Esophagus muscularis mucosa (tissue), 4 donors: ENCODE data around the gene ZC3HAV1. TPM values are rescaled to one million over a fixed set of nuclear protein-coding genes. Genes with fewer than 3 reads are reported as not detected.
"Not testable (repeated sequence)": the region's sequence is repeated elsewhere in the genome, so short reads cannot be mapped to it uniquely, and the experiment has no call there.

Experiments used
- DNase-seq: peaks from one replicate; pipeline ENCODE4 v3.0.0-alpha.2; 2017; ENCODE audit errors: extremely low spot score
- H3K27ac ChIP-seq, 4 donors: fragments of 200-600 bp; sonication (generic); replicated peaks in 1 of 4; 1 replicate in 3 of 4; 2 replicates in 1 of 4; pipeline ENCODE4 v1.5.1; 2016 to 2019; ENCODE audit warnings: mild to moderate bottlenecking in 1 of 4
- H3K27me3 ChIP-seq, 4 donors: fragments of 200-600 bp; sonication (generic); one replicate each; pipeline versions ENCODE4 v1.5.1 to v1.6.0; 2016 to 2019
- H3K36me3 ChIP-seq, 4 donors: fragments of 200-600 bp; sonication (generic); one replicate each; pipeline ENCODE4 v1.5.1; 2016 to 2019
- H3K4me1 ChIP-seq, 4 donors: fragments of 200-600 bp; sonication (generic); one replicate each; pipeline ENCODE4 v1.5.1; 2016 to 2019
- H3K4me3 ChIP-seq, 4 donors: fragments of 200-600 bp; sonication (generic); 1 replicate in 2 of 4; 2 replicates in 2 of 4; pipeline ENCODE4 v1.5.1; 2016 to 2019; ENCODE audit warnings: mild to moderate bottlenecking in 4 of 4, moderate library complexity in 1 of 4
- H3K9me3 ChIP-seq, 4 donors: fragments of 200-600 bp; sonication (generic); 1 replicate in 3 of 4; 2 replicates in 1 of 4; pipeline ENCODE4 v1.5.1; 2016 to 2019
- EP300 ChIP-seq: sonication (generic); formaldehyde crosslinking; IDR thresholded peaks from one replicate; pipeline ENCODE4 v1.6.1; 2017; ENCODE audit warnings: antibody characterized with exemption
- POLR2A ChIP-seq: fragments of 450-650 bp; IDR thresholded peaks from one replicate; pipeline ENCODE4 v1.6.1; 2017; ENCODE audit warnings: antibody characterized with exemption, moderate library complexity, mild to moderate bottlenecking, low read depth
- POLR2AphosphoS5 ChIP-seq, 2 donors: sonication (generic); formaldehyde crosslinking; IDR thresholded peaks; one replicate each; pipeline ENCODE4 v1.6.1; 2017; ENCODE audit warnings: antibody characterized with exemption in 2 of 2
- WGBS: methylation state at CpG from one replicate; pipeline ENCODE4 v1.1.5; 2018; 5-methylcytosine and 5-hydroxymethylcytosine counted together
- intact Hi-C: fragments of 100-400 bp; cut with DNase I; formaldehyde crosslinking; loops from one replicate; pipeline ENCODE4 v1.15.1; 2023
- total RNA-seq, 4 donors: library from RNA; depleted of rRNA; stranded (reverse); fragments of >200 nt; gene quantifications; one replicate each; pipeline versions ENCODE4 v1.1.0 to v1.2.1, GENCODE V29; 2016
- TF ChIP-seq, protein P1 (sequence below), 3 experiments: fragments of 200-600 bp in 2 of 3; fragments of 450-650 bp in 1 of 3; sonication (generic) in 2 of 3; IDR thresholded peaks; one replicate each; pipeline ENCODE4 v1.5.1; 2017 to 2019; ENCODE audit warnings: antibody characterized with exemption in 3 of 3, mild to moderate bottlenecking in 2 of 3, moderate library complexity in 1 of 3

The ZC3HAV1 gene
- total RNA-seq, 4 donors from 2014 or later, result 23.7 to 29.5 (median 27.6) TPM

DNA sequence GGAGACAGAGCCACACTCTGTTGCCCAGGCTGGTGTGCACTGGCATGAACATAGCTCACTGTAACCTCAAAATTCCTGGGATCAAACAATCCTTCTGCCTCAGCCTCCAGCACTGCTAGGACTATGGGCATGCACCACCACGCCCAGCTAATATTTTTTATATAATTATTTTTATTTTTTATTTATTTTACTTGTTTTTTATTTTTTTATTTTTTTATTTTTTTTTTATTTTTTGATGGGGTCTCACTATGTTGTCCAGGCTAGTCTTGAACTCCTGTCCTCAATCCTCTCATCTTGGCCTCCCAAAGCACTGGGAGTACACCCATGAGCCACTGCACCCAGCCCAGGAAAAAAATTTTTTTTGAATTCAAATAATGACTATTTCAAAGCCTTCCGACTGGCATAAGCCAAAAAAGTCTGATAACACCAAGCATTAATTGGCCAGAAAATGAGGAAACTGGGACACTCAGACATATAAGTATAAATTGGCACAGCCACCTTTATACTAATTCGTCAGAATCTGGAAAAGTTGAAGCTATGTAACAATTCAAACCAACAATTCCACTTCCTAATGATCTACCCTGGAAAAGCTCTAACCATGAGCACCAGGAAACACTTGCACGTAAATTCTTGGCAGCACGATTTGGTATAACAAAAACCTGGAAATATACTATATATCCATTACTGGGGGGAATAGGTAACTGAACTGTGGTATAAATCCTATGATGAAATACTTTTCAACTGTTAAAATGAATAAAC is 6.3 kb downstream of the ZC3HAV1 start:
- Histone ChIP-seq H3K27ac (peak overlapping the region in 2 of 4 donors; percentile 7 to 20), H3K4me1 (peaks cover 14 to 59% (median 46%) of the 10 kb centered on the region in 4 donors)
- intact Hi-C loops, result no loop called here

DNA sequence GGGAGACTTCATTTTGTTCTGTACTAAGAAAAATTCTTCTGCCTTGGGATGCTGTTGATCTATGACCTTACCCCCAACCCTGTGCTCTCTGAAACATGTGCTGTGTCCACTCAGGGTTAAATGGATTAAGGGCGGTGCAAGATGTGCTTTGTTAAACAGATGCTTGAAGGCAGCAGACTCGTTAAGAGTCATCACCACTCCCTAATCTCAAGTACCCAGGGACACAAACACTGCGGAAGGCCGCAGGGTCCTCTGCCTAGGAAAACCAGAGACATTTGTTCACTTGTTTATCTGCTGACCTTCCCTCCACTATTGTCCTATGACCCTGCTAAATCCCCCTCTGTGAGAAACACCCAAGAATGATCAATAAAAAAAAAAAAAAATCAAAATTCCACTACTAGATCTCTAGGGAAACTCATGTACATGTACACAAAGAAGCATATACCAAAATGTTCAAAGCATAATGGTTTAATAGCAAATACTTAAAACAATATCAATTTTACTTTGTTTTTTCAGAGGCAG is 7.8 kb downstream of the ZC3HAV1 start:
- peaks cover 14 to 44% (median 31%) of the 10 kb centered on the region in 4 donors for H3K4me1 ChIP-seq
- H3K4me3 ChIP-seq, intact Hi-C loops, H3K9me3 ChIP-seq, DNase-seq, H3K27ac ChIP-seq, H3K27me3 ChIP-seq: not testable (repeated sequence)
- peaks cover 0 to 12% (median under 1%) of the 10 kb centered on the region in 4 donors for H3K36me3 ChIP-seq
- 66% methylated on average over 4 of the region's 4 CpGs for WGBS

More for the DNA sequence above, 6.3 kb downstream of the ZC3HAV1 start:
- no peak for TF ChIP-seq POLR2AphosphoS5 (IDR thresholded peaks at IDR 0.05)
- no peak for TF ChIP-seq POLR2A
- TF ChIP-seq, protein P1, sequence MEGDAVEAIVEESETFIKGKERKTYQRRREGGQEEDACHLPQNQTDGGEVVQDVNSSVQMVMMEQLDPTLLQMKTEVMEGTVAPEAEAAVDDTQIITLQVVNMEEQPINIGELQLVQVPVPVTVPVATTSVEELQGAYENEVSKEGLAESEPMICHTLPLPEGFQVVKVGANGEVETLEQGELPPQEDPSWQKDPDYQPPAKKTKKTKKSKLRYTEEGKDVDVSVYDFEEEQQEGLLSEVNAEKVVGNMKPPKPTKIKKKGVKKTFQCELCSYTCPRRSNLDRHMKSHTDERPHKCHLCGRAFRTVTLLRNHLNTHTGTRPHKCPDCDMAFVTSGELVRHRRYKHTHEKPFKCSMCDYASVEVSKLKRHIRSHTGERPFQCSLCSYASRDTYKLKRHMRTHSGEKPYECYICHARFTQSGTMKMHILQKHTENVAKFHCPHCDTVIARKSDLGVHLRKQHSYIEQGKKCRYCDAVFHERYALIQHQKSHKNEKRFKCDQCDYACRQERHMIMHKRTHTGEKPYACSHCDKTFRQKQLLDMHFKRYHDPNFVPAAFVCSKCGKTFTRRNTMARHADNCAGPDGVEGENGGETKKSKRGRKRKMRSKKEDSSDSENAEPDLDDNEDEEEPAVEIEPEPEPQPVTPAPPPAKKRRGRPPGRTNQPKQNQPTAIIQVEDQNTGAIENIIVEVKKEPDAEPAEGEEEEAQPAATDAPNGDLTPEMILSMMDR (IDR thresholded peaks at IDR 0.05), result no peak
- no peak for TF ChIP-seq EP300
- Histone ChIP-seq H3K4me3 (no peak overlapping the region), H3K9me3 (no peaks in the 10 kb centered on the region), H3K36me3 (peaks cover 0 to 3% (median 0%) of the 10 kb centered on the region in 4 donors), H3K27me3 (no peaks in the 10 kb centered on the region)
- 70% methylated on average over 5 of the region's 5 CpGs for WGBS
- no peak for DNase-seq

DNA sequence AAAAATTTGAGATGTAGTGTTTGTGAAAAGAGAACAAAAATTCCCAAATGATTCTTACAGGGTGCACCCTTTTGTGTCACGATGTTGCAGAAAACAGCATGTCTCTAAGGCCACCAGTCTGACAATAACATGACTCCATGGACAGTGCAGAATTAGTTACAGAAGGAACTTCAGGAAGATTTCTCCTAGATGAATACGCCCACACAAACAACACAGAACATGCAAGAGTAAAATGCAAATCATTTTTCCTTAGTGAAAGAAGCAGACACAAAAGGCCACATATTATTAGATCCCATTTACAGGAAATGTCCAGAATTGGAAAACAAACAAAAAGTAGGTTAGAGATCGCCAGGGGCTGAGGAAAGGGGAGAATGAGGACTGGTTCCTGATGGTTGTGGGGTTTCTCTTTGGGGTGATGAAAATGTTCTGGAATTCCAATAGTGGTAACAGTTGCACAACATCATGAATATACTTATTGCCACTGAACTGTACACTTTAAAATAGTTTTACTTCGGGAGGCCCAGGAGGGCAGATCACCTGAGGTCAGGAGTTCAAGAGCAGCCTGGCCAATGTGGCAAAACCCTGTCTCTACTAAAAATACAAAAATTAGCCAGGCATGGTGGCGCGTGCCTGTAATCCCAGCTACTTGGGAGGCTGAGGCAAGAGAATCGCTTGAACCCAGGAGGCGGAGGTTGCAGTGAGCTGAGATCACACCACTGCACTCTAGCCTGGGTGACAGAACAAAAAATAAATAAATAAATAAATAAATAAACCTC is 10.2 kb downstream of the ZC3HAV1 start:
- peaks cover 15 to 40% (median 24%) of the 10 kb centered on the region in 4 donors for H3K4me1 ChIP-seq
- H3K27ac ChIP-seq, result no peak overlapping the region
- H3K9me3 ChIP-seq, result no peaks in the 10 kb centered on the region
- no peak overlapping the region for H3K4me3 ChIP-seq
- no peaks in the 10 kb centered on the region for H3K27me3 ChIP-seq
- peaks cover 0 to 19% (median 2%) of the 10 kb centered on the region in 4 donors for H3K36me3 ChIP-seq
- TF ChIP-seq POLR2A, result no peak
- no peak for TF ChIP-seq POLR2AphosphoS5 (IDR thresholded peaks at IDR 0.05)
- TF ChIP-seq, protein P1 (IDR thresholded peaks at IDR 0.05), result no peak
- TF ChIP-seq EP300, result no peak
- 81% methylated on average over 8 of the region's 8 CpGs for WGBS
- intact Hi-C loops, result no loop called here
- DNase-seq, result no peak

DNA sequence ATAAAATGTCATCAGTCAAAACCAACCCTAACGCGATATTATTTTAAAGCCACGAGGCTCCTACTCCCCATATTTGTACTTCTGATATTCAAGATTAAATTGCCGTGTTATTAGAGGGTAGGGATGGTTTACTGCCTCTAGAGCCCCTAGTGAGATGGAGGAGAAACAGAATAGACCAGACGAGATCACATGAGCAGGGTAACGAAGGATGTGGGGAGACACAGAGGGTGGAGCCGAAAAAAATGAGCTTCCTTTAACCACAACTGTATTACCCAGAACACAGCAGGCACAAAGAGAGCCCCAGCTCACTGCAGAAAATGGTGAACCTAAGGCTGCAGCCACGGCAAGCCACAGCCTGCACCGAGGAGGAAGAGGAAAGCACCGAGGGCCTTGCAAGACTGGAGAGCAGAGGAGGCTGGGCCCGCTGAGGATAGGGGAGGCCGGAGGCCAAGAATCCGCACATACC is 14.3 kb downstream of the ZC3HAV1 start:
- intact Hi-C loops, result no loop called here
- peak overlapping the region in 2 of 4 donors; percentile 10 to 22 for H3K27ac ChIP-seq
- H3K4me3 ChIP-seq, result no peak overlapping the region
- no peaks in the 10 kb centered on the region for H3K27me3 ChIP-seq
- DNase-seq, result no peak
- WGBS, result 72% methylated on average over 13 of the region's 13 CpGs
- TF ChIP-seq POLR2AphosphoS5 (IDR thresholded peaks at IDR 0.05) (no peak), EP300 (no peak), POLR2A (no peak)
- TF ChIP-seq, protein P1 (IDR thresholded peaks at IDR 0.05), result no peak
- no peaks in the 10 kb centered on the region for H3K9me3 ChIP-seq
- H3K36me3 ChIP-seq, result peaks cover 0 to 19% (median 2%) of the 10 kb centered on the region in 4 donors
- peaks cover 13 to 43% (median 29%) of the 10 kb centered on the region in 4 donors for H3K4me1 ChIP-seq

DNA sequence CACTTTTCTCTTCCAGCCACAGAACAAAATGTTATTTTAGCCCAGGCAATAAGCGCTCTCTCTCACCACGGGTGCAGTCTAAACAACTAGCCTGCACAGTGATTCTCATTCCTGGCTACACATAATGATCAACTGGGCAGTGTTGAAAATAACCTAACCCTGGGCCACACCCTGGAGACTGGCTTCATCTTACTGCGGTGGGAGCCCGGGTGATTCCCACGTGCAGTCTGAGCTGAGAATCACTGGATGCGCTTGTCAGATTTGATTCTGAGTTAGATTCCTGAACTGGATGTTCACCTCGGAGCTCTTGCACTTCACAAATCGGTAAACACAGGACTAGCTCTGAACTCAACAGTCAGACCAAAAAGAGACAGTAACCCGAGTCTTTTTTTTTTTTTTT is 14.9 kb downstream of the ZC3HAV1 start:
- intact Hi-C loops, result no loop called here
- Histone ChIP-seq H3K36me3 (peaks cover 0 to 21% (median 2%) of the 10 kb centered on the region in 4 donors), H3K27ac (peak overlapping the region in 1 of 4 donors; percentile 17), H3K27me3 (no peaks in the 10 kb centered on the region), H3K4me3 (no peak overlapping the region), H3K4me1 (peaks cover 13 to 43% (median 27%) of the 10 kb centered on the region in 4 donors), H3K9me3 (no peaks in the 10 kb centered on the region)
- 58% methylated on average over 9 of the region's 9 CpGs for WGBS
- no peak for TF ChIP-seq POLR2A
- TF ChIP-seq, protein P1 (IDR thresholded peaks at IDR 0.05), result no peak
- no peak for TF ChIP-seq EP300
- TF ChIP-seq POLR2AphosphoS5 (IDR thresholded peaks at IDR 0.05), result no peak
- no peak for DNase-seq
